Transverse colon (tissue), 4 donors: ENCODE measurements around the gene RABGAP1L. TPM values are rescaled to one million over a fixed set of nuclear protein-coding genes. Genes with fewer than 3 reads are reported as not detected.

Source experiments
- DNase-seq: peaks from one replicate; pipeline ENCODE4 v3.0.0-alpha.2; 2019
- H3K27ac ChIP-seq, 4 donors: fragments of 200-600 bp; sonication (generic); 2 replicates each; pipeline ENCODE4 v1.5.1; 2016 to 2018; ENCODE audit warnings: inconsistent platforms in 4 of 4
- H3K27me3 ChIP-seq: fragments of 200-600 bp; sonication (generic); 2 replicates; pipeline ENCODE4 v1.5.1; 2017; ENCODE audit warnings: inconsistent platforms
- H3K36me3 ChIP-seq, 4 donors: fragments of 200-600 bp; sonication (generic); 2 replicates each; pipeline ENCODE4 v1.5.1; 2017 to 2019; ENCODE audit warnings: inconsistent platforms in 4 of 4
- H3K4me1 ChIP-seq, 4 donors: fragments of 200-600 bp; sonication (generic); 2 replicates each; pipeline ENCODE4 v1.5.1; 2017 to 2020; ENCODE audit warnings: inconsistent platforms in 4 of 4
- H3K4me3 ChIP-seq, 4 donors: fragments of 200-600 bp; sonication (generic); 1 replicate in 1 of 4; 2 replicates in 3 of 4; pipeline versions ENCODE4 v1.5.1 to v1.6.1; 2017 to 2019; ENCODE audit warnings: inconsistent platforms in 4 of 4
- H3K9me3 ChIP-seq, 2 donors: fragments of 200-600 bp; sonication (generic); 2 replicates each; pipeline ENCODE4 v1.5.1; 2017 to 2019; ENCODE audit warnings: inconsistent platforms in 2 of 2
- CTCF ChIP-seq, 5 experiments: fragments of 200-600 bp in 3 of 5; fragments of 450-650 bp in 2 of 5; sonication (generic) in 3 of 5; IDR thresholded peaks; 1 replicate in 2 of 5; 2 replicates in 3 of 5; pipeline ENCODE4 v1.5.1; 2016 to 2017; ENCODE audit warnings: antibody characterized with exemption in 5 of 5, inconsistent platforms in 3 of 5, mild to moderate bottlenecking in 2 of 5, moderate library complexity in 1 of 5
- EP300 ChIP-seq: sonication (generic); formaldehyde crosslinking; IDR thresholded peaks from one replicate; pipeline ENCODE4 v1.6.1; 2017; ENCODE audit warnings: antibody characterized with exemption, low read depth
- POLR2A ChIP-seq: fragments of 450-650 bp; IDR thresholded peaks from one replicate; pipeline ENCODE4 v1.6.1; 2016; ENCODE audit warnings: antibody characterized with exemption, mild to moderate bottlenecking, moderate library complexity
- POLR2AphosphoS5 ChIP-seq, 3 donors: sonication (generic); formaldehyde crosslinking; IDR thresholded peaks; one replicate each; pipeline ENCODE4 v1.6.1; 2016; ENCODE audit warnings: antibody characterized with exemption in 3 of 3
- WGBS, 2 donors: methylation state at CpG; one replicate each; pipeline ENCODE4 v1.1.5; 2018; ENCODE audit warnings: low coverage in 1 of 2; 5-methylcytosine and 5-hydroxymethylcytosine counted together
- in situ Hi-C, 4 donors: fragments of 200-750 bp; cut with MboI; loops; one replicate each; pipeline versions ENCODE4 v1.15.0 to v1.15.1; 2017; ENCODE audit warnings: low sequenced_read_pairs in 3 of 4, low pct_ligation_motif_present in 1 of 4, low pct_unique_long_range_greater_than_20kb in 1 of 4
- intact Hi-C: fragments of 100-400 bp; cut with DNase I; formaldehyde crosslinking; loops from one replicate; pipeline ENCODE4 v1.15.1; 2023; ENCODE audit warnings: low total_unique reads
- total RNA-seq, 4 donors: library from RNA; depleted of rRNA; stranded (reverse); fragments of >200 nt; gene quantifications; one replicate each; pipeline ENCODE4 v1.1.0, GENCODE V29; 2016

The RABGAP1L gene
- total RNA-seq, 4 donors from 2014 or later = 68.9 to 127 (median 99.9) TPM

- no peak for DNase-seq
- no peaks in the 10 kb centered on the region for H3K36me3 ChIP-seq
- H3K9me3 ChIP-seq = no peaks in the 10 kb centered on the region
- no peak for TF ChIP-seq POLR2A
- no peak overlapping the region for H3K27ac ChIP-seq
- no peaks in the 10 kb centered on the region for H3K27me3 ChIP-seq
- WGBS, 2 donors = 88 to 97% methylated on average over 1 of the region's 1 CpG
- H3K4me1 ChIP-seq = no peaks in the 10 kb centered on the region
- in situ Hi-C loops (no loop called here), intact Hi-C loops (no loop called here)
- H3K4me3 ChIP-seq = no peak overlapping the region
These were observed 691.4 kb downstream of the RABGAP1L start for GRCh38 chr1:174850726-174851125.

GRCh38 chr1:174858301-174858700 is 699.0 kb downstream of the RABGAP1L start:
- H3K27me3 ChIP-seq = no peaks in the 10 kb centered on the region
- no peaks in the 10 kb centered on the region for H3K9me3 ChIP-seq
- H3K27ac ChIP-seq = no peak overlapping the region
- TF ChIP-seq EP300 = no peak
- TF ChIP-seq POLR2AphosphoS5 (IDR thresholded peaks at IDR 0.05) = no peak
- no peak for TF ChIP-seq CTCF (IDR thresholded peaks at IDR 0.05)
- no peak for TF ChIP-seq POLR2A
- intact Hi-C loops (no loop called here), in situ Hi-C loops (no loop called here)
- WGBS, 2 donors = 100% methylated on average over 1 of the region's 1 CpG
- H3K36me3 ChIP-seq = no peaks in the 10 kb centered on the region
- H3K4me1 ChIP-seq = no peaks in the 10 kb centered on the region
- H3K4me3 ChIP-seq = no peak overlapping the region
- no peak for DNase-seq

GRCh38 chr1:174870319-174870718 is 711.0 kb downstream of the RABGAP1L start:
- WGBS, 2 donors = 64 to 86% methylated on average over 1 of the region's 1 CpG
- TF ChIP-seq POLR2AphosphoS5 (IDR thresholded peaks at IDR 0.05) (no peak), POLR2A (no peak), EP300 (no peak)

GRCh38 chr1:174871886-174872285 is 712.6 kb downstream of the RABGAP1L start:
- DNase-seq = no peak
- TF ChIP-seq EP300 (no peak), POLR2AphosphoS5 (IDR thresholded peaks at IDR 0.05) (no peak), CTCF (IDR thresholded peaks at IDR 0.05) (no peak), POLR2A (no peak)

More at GRCh38 chr1:174870319-174870718, 711.0 kb downstream of the RABGAP1L start:
- in situ Hi-C loops (no loop called here), intact Hi-C loops (no loop called here)
- H3K9me3 ChIP-seq = no peaks in the 10 kb centered on the region
- H3K4me1 ChIP-seq = peaks cover 0 to 4% (median 0%) of the 10 kb centered on the region in 4 donors
- no peak overlapping the region for H3K4me3 ChIP-seq
- H3K27me3 ChIP-seq = no peaks in the 10 kb centered on the region
- no peak overlapping the region for H3K27ac ChIP-seq
- no peak for DNase-seq
- H3K36me3 ChIP-seq = no peaks in the 10 kb centered on the region

GRCh38 chr1:174872615-174873058 is 713.3 kb downstream of the RABGAP1L start:
- Histone ChIP-seq H3K4me1 (peaks cover 0 to 16% (median 1%) of the 10 kb centered on the region in 4 donors), H3K9me3 (no peaks in the 10 kb centered on the region), H3K27me3 (no peaks in the 10 kb centered on the region), H3K4me3 (no peak overlapping the region), H3K27ac (no peak overlapping the region), H3K36me3 (no peaks in the 10 kb centered on the region)
- intact Hi-C loops = no loop called here
- TF ChIP-seq POLR2A (no peak), EP300 (no peak)
- DNase-seq = no peak
- in situ Hi-C loops = no loop called here
- WGBS, 2 donors = 90 to 92% methylated on average over 2 of the region's 2 CpGs

More at GRCh38 chr1:174871886-174872285, 712.6 kb downstream of the RABGAP1L start:
- H3K4me3 ChIP-seq = no peak overlapping the region
- 74 to 77% methylated on average over 2 of the region's 2 CpGs for WGBS, 2 donors
- no peaks in the 10 kb centered on the region for H3K9me3 ChIP-seq
- peaks cover 0 to 11% (median 0%) of the 10 kb centered on the region in 4 donors for H3K4me1 ChIP-seq
- no peaks in the 10 kb centered on the region for H3K27me3 ChIP-seq
- intact Hi-C loops (no loop called here), in situ Hi-C loops (no loop called here)
- H3K36me3 ChIP-seq = no peaks in the 10 kb centered on the region
- no peak overlapping the region for H3K27ac ChIP-seq
